ENCODE results near the gene KLHL2.

DNA sequence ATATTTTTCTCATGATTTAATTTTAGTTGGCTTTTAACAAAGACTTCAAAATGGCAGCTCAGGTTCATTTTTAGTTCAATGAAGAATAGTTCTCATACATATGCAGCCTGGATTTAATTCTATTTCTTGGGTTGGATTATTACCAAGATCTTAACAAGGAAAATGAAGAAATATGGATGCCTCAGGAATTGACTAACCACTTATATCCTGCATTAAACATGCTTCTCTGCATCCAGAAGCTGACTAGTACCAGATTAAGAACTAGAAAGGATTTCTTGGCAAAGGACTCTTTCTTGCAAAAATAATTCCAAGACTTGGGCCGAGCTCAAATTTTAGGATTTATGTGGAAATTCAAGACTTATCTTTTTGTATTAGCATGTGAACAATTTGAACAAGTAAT lies 5.6 kb upstream of the KLHL2 start:
- no peak for TF ChIP-seq GABPA (IDR thresholded peaks at IDR 0.05; ENCODE audit: low read depth, low read length)
- TF ChIP-seq GABPA (CRISPR knock-in tag; IDR thresholded peaks at IDR 0.05; ENCODE audit: low read depth) = no peak
- TF ChIP-seq, protein P1, sequence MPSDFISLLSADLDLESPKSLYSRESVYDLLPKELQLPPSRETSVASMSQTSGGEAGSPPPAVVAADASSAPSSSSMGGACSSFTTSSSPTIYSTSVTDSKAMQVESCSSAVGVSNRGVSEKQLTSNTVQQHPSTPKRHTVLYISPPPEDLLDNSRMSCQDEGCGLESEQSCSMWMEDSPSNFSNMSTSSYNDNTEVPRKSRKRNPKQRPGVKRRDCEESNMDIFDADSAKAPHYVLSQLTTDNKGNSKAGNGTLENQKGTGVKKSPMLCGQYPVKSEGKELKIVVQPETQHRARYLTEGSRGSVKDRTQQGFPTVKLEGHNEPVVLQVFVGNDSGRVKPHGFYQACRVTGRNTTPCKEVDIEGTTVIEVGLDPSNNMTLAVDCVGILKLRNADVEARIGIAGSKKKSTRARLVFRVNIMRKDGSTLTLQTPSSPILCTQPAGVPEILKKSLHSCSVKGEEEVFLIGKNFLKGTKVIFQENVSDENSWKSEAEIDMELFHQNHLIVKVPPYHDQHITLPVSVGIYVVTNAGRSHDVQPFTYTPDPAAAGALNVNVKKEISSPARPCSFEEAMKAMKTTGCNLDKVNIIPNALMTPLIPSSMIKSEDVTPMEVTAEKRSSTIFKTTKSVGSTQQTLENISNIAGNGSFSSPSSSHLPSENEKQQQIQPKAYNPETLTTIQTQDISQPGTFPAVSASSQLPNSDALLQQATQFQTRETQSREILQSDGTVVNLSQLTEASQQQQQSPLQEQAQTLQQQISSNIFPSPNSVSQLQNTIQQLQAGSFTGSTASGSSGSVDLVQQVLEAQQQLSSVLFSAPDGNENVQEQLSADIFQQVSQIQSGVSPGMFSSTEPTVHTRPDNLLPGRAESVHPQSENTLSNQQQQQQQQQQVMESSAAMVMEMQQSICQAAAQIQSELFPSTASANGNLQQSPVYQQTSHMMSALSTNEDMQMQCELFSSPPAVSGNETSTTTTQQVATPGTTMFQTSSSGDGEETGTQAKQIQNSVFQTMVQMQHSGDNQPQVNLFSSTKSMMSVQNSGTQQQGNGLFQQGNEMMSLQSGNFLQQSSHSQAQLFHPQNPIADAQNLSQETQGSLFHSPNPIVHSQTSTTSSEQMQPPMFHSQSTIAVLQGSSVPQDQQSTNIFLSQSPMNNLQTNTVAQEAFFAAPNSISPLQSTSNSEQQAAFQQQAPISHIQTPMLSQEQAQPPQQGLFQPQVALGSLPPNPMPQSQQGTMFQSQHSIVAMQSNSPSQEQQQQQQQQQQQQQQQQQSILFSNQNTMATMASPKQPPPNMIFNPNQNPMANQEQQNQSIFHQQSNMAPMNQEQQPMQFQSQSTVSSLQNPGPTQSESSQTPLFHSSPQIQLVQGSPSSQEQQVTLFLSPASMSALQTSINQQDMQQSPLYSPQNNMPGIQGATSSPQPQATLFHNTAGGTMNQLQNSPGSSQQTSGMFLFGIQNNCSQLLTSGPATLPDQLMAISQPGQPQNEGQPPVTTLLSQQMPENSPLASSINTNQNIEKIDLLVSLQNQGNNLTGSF (CRISPR knock-in tag; IDR thresholded peaks at IDR 0.05) = no peak
- no peak for TF ChIP-seq CTCF (CRISPR knock-in tag; IDR thresholded peaks at IDR 0.05)
- no peak for TF ChIP-seq ZZZ3 (CRISPR knock-in tag; IDR thresholded peaks at IDR 0.05; ENCODE audit: borderline replicate concordance)
- no peak for TF ChIP-seq ZNF451 (CRISPR knock-in tag; IDR thresholded peaks at IDR 0.05)
- TF ChIP-seq ZBTB3 (CRISPR knock-in tag; IDR thresholded peaks at IDR 0.05; ENCODE audit: borderline replicate concordance, low read depth) = no peak
- TF ChIP-seq IRF2 (CRISPR knock-in tag; IDR thresholded peaks at IDR 0.05) = no peak
- TF ChIP-seq RNF219 (CRISPR knock-in tag; IDR thresholded peaks at IDR 0.05) = no peak
